VCaP (cell line): ENCODE data around the gene ST8SIA4.

Experiments used
- H3K27ac ChIP-seq: fragments of 450-650 bp; 2 replicates; pipeline ENCODE4 v1.5.1; 2017
- CTCF ChIP-seq: fragments of 450-650 bp; conservative IDR thresholded peaks from 2 replicates; pipeline ENCODE4 v1.5.1; 2017; ENCODE audit warnings: mild to moderate bottlenecking, moderate library complexity

The ST8SIA4 gene

GRCh38 chr5:100855295-100855694 is 47.8 kb downstream of the ST8SIA4 start:
- H3K27ac ChIP-seq = no peak overlapping the region
- TF ChIP-seq CTCF = no peak

- TF ChIP-seq CTCF = no peak
- H3K27ac ChIP-seq = no peak overlapping the region
Measured at GRCh38 chr5:100854591-100854990, 48.5 kb downstream of the ST8SIA4 start.

- H3K27ac ChIP-seq = no peak overlapping the region
Measured at GRCh38 chr5:100853582-100853981, 49.5 kb downstream of the ST8SIA4 start.

GRCh38 chr5:100852988-100853449 is 50.1 kb downstream of the ST8SIA4 start:
- H3K27ac ChIP-seq = no peak overlapping the region
- no peak for TF ChIP-seq CTCF

More at GRCh38 chr5:100853582-100853981, 49.5 kb downstream of the ST8SIA4 start:
- TF ChIP-seq CTCF = no peak

GRCh38 chr5:100852051-100852450 is 51.0 kb downstream of the ST8SIA4 start:
- no peak overlapping the region for H3K27ac ChIP-seq
- TF ChIP-seq CTCF = no peak

- no peak overlapping the region for H3K27ac ChIP-seq
- TF ChIP-seq CTCF = no peak
Measured at GRCh38 chr5:100846772-100847171, 56.3 kb downstream of the ST8SIA4 start.

GRCh38 chr5:100842080-100842479 is 61.0 kb downstream of the ST8SIA4 start:
- TF ChIP-seq CTCF = no peak
- H3K27ac ChIP-seq = no peak overlapping the region
